DOHH2 (cell line): ENCODE data around the gene PAPSS2.

Source experiments
- EZH2phosphoT487 ChIP-seq: fragments of 200-600 bp; sonication (generic); IDR thresholded peaks from 2 replicates; pipeline ENCODE4 v1.6.1; 2017; ENCODE audit warnings: borderline replicate concordance, mild to moderate bottlenecking, antibody characterized with exemption, low read length, moderate library complexity, mixed read lengths
- TF ChIP-seq, protein P1 (sequence below): fragments of 200-600 bp; sonication (generic); IDR thresholded peaks from one replicate; pipeline ENCODE4 v1.5.1; 2014; ENCODE audit warnings: antibody characterized with exemption, mild to moderate bottlenecking, low read depth, low read length; ENCODE audit not compliant: poor library complexity, severe bottlenecking

DNA sequence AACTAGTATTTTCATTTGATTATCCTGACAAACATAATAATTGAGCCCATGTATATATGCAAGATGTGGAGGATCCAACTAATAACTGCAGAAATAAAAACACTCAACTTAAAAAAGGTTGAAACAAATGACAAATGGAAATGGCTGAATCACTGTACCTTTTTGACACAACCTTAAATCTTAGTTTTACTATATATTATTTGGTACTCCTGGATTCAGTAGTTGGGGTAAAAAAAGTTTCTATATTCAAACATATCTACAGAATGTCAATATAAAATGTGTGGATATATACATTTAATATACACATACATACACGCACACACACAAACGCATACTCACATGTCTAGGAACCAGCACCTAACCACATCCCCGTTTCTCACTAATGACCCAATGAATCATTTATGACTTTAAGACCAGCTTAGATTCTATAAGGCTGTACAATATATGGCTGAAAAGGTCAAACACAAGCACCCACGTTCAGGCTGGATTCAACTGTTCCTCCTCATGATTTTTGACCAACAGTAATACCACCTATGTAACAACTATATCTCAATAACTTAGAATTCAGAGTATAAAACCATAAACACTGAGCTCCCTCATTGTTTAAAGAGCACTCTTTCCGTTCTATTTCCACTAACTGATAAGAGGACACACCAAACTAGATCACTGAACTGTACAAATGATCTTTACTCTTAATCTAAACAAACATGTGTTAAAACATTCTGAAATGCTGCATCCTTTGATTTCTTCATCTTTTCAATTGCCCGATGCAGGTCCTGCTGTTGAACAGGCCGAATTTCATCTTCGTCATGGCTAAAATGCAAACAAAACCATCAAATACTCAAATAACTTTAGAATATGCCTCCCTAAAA, 94.6 kb downstream of the PAPSS2 start:
- TF ChIP-seq, protein P1, sequence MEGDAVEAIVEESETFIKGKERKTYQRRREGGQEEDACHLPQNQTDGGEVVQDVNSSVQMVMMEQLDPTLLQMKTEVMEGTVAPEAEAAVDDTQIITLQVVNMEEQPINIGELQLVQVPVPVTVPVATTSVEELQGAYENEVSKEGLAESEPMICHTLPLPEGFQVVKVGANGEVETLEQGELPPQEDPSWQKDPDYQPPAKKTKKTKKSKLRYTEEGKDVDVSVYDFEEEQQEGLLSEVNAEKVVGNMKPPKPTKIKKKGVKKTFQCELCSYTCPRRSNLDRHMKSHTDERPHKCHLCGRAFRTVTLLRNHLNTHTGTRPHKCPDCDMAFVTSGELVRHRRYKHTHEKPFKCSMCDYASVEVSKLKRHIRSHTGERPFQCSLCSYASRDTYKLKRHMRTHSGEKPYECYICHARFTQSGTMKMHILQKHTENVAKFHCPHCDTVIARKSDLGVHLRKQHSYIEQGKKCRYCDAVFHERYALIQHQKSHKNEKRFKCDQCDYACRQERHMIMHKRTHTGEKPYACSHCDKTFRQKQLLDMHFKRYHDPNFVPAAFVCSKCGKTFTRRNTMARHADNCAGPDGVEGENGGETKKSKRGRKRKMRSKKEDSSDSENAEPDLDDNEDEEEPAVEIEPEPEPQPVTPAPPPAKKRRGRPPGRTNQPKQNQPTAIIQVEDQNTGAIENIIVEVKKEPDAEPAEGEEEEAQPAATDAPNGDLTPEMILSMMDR = no peak
- no peak for TF ChIP-seq EZH2phosphoT487
